Measurements from ENCODE around the gene THADA. TPM values are rescaled to one million over a fixed set of nuclear protein-coding genes. Genes with fewer than 3 reads are reported as not detected.

THADA gene
- total and polyA plus RNA-seq, 2 experiments from 2014 or later = 10.8 to 18.8 TPM

DNA sequence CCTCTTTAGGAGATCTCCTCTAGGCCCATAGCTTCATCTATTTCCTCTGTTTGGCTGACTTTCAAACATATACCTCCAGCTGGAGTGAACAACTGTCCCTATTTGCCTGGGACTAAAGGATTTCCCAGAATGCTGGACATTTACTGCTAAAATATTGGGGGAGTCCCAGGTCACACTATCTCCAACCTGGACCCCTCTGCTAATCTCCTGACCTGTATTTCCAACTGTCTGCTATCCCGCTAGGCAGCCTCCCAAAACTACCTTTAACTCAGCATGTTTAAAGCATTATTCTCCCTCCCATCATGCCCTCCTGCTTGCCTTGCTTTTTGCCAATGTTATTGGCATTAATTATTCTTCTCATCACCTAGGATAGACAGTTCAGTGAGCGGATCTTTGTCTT, 77.1 kb downstream of the THADA start:
- no peak overlapping the region for H3K4me2 ChIP-seq
- no peak overlapping the region for H3K4me3 ChIP-seq
- no peak for TF ChIP-seq EZH2 (IDR thresholded peaks at IDR 0.05; ENCODE audit: borderline replicate concordance)
- no peak for TF ChIP-seq EZH2phosphoT487 (IDR thresholded peaks at IDR 0.05; ENCODE audit: low read depth, severe bottlenecking, unreplicated experiment)
- TF ChIP-seq, protein P1, sequence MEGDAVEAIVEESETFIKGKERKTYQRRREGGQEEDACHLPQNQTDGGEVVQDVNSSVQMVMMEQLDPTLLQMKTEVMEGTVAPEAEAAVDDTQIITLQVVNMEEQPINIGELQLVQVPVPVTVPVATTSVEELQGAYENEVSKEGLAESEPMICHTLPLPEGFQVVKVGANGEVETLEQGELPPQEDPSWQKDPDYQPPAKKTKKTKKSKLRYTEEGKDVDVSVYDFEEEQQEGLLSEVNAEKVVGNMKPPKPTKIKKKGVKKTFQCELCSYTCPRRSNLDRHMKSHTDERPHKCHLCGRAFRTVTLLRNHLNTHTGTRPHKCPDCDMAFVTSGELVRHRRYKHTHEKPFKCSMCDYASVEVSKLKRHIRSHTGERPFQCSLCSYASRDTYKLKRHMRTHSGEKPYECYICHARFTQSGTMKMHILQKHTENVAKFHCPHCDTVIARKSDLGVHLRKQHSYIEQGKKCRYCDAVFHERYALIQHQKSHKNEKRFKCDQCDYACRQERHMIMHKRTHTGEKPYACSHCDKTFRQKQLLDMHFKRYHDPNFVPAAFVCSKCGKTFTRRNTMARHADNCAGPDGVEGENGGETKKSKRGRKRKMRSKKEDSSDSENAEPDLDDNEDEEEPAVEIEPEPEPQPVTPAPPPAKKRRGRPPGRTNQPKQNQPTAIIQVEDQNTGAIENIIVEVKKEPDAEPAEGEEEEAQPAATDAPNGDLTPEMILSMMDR (IDR thresholded peaks at IDR 0.05; ENCODE audit: poor library complexity) = no peak

DNA sequence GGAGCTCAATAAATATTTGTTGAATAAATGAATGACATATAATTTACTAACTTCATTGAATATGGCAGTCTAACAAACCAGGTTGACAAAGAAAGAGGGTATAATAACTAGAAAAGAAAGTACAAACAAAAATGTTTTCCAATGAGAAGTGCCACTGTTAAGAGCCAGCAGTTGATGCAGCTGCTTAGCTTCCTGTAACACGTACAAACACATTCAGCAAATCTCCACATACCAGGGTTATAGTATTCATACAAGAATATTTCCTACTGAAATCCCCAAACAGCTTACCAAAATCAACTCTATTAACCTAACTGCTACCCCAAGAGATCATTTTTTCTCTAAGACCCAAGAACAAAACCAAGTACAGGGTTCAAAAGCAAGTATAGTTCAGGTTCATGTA, 77.7 kb downstream of the THADA start:
- TF ChIP-seq EZH2phosphoT487 (IDR thresholded peaks at IDR 0.05; ENCODE audit: low read depth, severe bottlenecking, unreplicated experiment) = no peak
- TF ChIP-seq, protein P1 (IDR thresholded peaks at IDR 0.05; ENCODE audit: poor library complexity) = no peak
- TF ChIP-seq EZH2 (IDR thresholded peaks at IDR 0.05; ENCODE audit: borderline replicate concordance) = no peak
- WGBS (ENCODE audit: low lambda C conversion rate, missing lambda C conversion rate) = 63% methylated on average over 1 of the region's 1 CpG
- H3K4me2 ChIP-seq = no peak overlapping the region

More for the DNA sequence above, 77.1 kb downstream of the THADA start:
- H3K36me3 ChIP-seq (replicated peaks; ENCODE audit: insufficient read depth, low read depth) = no peaks in the 10 kb centered on the region
- WGBS (ENCODE audit: low lambda C conversion rate, missing lambda C conversion rate) = 97% methylated on average over 2 of the region's 2 CpGs
- H3K79me2 ChIP-seq = no peaks in the 10 kb centered on the region
- no peaks in the 10 kb centered on the region for H3K9me3 ChIP-seq (ENCODE audit: low read depth)
- H3K4me1 ChIP-seq (ENCODE audit: insufficient read depth) = no peaks in the 10 kb centered on the region
- DNase-seq (ENCODE audit: low spot score) = no peak
- H4K20me1 ChIP-seq (ENCODE audit: insufficient read depth, poor library complexity, severe bottlenecking) = no peaks in the 10 kb centered on the region
- H3K9me2 ChIP-seq (replicated peaks; ENCODE audit: insufficient read depth) = no peaks in the 10 kb centered on the region
- H3K27me3 ChIP-seq = no peaks in the 10 kb centered on the region
- no peak overlapping the region for H3K27ac ChIP-seq
- H2AFZ ChIP-seq = no peak overlapping the region

GRCh38 chr2:43515807-43516497, 79.9 kb downstream of the THADA start:
- Histone ChIP-seq H3K4me1 (ENCODE audit: insufficient read depth) (no peaks in the 10 kb centered on the region), H4K20me1 (ENCODE audit: insufficient read depth, poor library complexity, severe bottlenecking) (no peaks in the 10 kb centered on the region), H3K79me2 (no peaks in the 10 kb centered on the region), H3K9me3 (ENCODE audit: low read depth) (no peaks in the 10 kb centered on the region), H3K27me3 (no peaks in the 10 kb centered on the region), H2AFZ (no peak overlapping the region), H3K27ac (no peak overlapping the region), H3K4me2 (no peak overlapping the region), H3K36me3 (replicated peaks; ENCODE audit: insufficient read depth, low read depth) (no peaks in the 10 kb centered on the region), H3K9me2 (replicated peaks; ENCODE audit: insufficient read depth) (no peaks in the 10 kb centered on the region), H3K4me3 (no peak overlapping the region)
- TF ChIP-seq EZH2 (IDR thresholded peaks at IDR 0.05; ENCODE audit: borderline replicate concordance) (no peak), EZH2phosphoT487 (IDR thresholded peaks at IDR 0.05; ENCODE audit: low read depth, severe bottlenecking, unreplicated experiment) (no peak)
- TF ChIP-seq, protein P1 (IDR thresholded peaks at IDR 0.05; ENCODE audit: poor library complexity) = no peak
- 88% methylated on average over 5 of the region's 5 CpGs for WGBS (ENCODE audit: low lambda C conversion rate, missing lambda C conversion rate)
- no peak for DNase-seq (ENCODE audit: low spot score)

More for the DNA sequence above, 77.7 kb downstream of the THADA start:
- Histone ChIP-seq H3K79me2 (no peaks in the 10 kb centered on the region), H4K20me1 (ENCODE audit: insufficient read depth, poor library complexity, severe bottlenecking) (no peaks in the 10 kb centered on the region), H3K27me3 (no peaks in the 10 kb centered on the region), H3K9me2 (replicated peaks; ENCODE audit: insufficient read depth) (no peaks in the 10 kb centered on the region), H3K4me1 (ENCODE audit: insufficient read depth) (no peaks in the 10 kb centered on the region), H2AFZ (no peak overlapping the region), H3K4me3 (no peak overlapping the region), H3K9me3 (ENCODE audit: low read depth) (no peaks in the 10 kb centered on the region), H3K36me3 (replicated peaks; ENCODE audit: insufficient read depth, low read depth) (no peaks in the 10 kb centered on the region), H3K27ac (peak overlapping the region; percentile 12)
- no peak for DNase-seq (ENCODE audit: low spot score)

Data from hepatocyte (in vitro differentiated cells).